Stimulated activated naive CD8-positive, alpha-beta T cell treated with anti-CD3 and anti-CD28 coated beads, Interleukin-15, amount 100 ng/mL, for 72 hours (primary cell): ENCODE data around the gene GFOD1.

Source experiments
- ATAC-seq: fragments of 150-1000 bp; cut with Tn5 transposase; 2 replicates; pipeline ENCODE4 v1.10.0; 2021; ENCODE audit warnings: mild to moderate bottlenecking, moderate library complexity
- DNase-seq, 2 donors: peaks; one replicate each; pipeline ENCODE4 v3.0.0; 2021 to 2022
- H3K27ac Mint-ChIP-seq, 2 donors: one replicate each; pipeline ENCODE4 v1.8.0; 2022; ENCODE audit warnings: mild to moderate bottlenecking in 2 of 2, mixed read lengths in 2 of 2, moderate library complexity in 2 of 2
- H3K27me3 Mint-ChIP-seq: one replicate; pipeline ENCODE4 v1.8.0; 2022; ENCODE audit warnings: mixed read lengths
- H3K4me1 Mint-ChIP-seq: one replicate; pipeline ENCODE4 v1.8.0; 2022; ENCODE audit warnings: mild to moderate bottlenecking, mixed read lengths
- H3K4me3 Mint-ChIP-seq, 2 donors: one replicate each; pipeline ENCODE4 v1.8.0; 2022; ENCODE audit warnings: mild to moderate bottlenecking in 2 of 2, mixed read lengths in 2 of 2, moderate library complexity in 1 of 2
- H3K9me3 Mint-ChIP-seq, 2 donors: one replicate each; pipeline ENCODE4 v1.8.0; 2022; ENCODE audit warnings: mixed read lengths in 2 of 2

GFOD1 gene

DNA sequence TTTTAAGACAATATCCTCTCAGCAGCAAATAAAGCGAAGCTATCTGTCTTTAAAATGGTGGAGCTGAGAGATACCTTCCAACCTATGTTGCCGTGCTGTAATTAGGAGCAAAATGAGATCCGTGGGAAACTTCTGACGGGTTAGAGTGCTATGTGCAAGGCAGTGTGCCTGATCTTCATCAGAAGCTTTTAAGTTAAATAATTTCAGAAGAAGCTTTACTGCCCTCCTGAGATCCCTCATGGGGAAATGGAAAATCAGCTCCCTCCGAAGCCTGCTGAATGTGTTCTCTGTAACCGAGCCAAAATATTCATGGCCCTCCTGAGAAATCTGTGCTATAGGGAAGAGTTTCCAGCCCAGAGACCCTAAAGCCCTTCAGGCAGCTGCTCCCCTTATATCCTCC is 115.3 kb downstream of the GFOD1 start:
- Mint-ChIP-seq H3K4me3 (no peak overlapping the region), H3K4me1 (peaks cover 35% of the 10 kb centered on the region), H3K27ac (no peak overlapping the region), H3K27me3 (peaks cover 8% of the 10 kb centered on the region), H3K9me3 (peaks cover 0 to 6% of the 10 kb centered on the region in 2 donors)
- DNase-seq (no peak), ATAC-seq (no peak)

DNA sequence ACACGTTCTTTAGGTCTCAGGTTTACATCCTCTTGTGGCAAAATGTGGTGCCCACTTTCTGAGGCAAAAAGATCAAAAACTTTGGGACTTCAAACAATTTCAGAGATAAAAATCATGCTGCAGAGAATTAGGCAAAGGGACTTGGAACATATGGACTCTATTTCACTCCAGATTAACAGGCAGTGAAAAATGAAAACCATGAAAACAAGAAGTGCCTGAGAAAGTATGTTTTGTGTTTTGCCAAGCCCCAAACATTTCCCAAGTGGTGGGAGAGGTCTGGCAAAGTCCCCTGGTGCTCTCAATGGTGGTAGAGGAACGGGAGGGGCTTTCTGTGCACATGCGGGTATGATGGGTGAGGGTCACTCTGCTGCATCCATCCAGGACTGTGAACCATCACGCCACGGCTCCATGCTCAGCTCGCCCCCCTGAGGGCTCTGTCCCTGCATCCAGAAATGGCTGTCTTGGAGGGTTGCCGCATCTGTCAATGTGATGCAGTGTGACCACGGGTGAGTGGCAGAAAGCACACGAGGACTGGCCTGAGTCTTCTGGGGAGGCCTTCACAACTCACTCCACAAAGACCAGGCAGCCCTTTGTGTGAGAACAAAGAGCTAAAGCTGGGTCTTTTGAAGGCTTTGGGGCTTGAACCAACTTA is 115.9 kb downstream of the GFOD1 start:
- H3K4me3 Mint-ChIP-seq, result no peak overlapping the region
- H3K27ac Mint-ChIP-seq, result no peak overlapping the region
- peaks cover 8% of the 10 kb centered on the region for H3K27me3 Mint-ChIP-seq
- H3K9me3 Mint-ChIP-seq, result peaks cover 0 to 6% of the 10 kb centered on the region in 2 donors
- no peak for ATAC-seq
- peaks cover 35% of the 10 kb centered on the region for H3K4me1 Mint-ChIP-seq
- no peak for DNase-seq

- H3K9me3 Mint-ChIP-seq, result no peaks in the 10 kb centered on the region
- no peak for ATAC-seq
- DNase-seq, result no peak
- H3K27ac Mint-ChIP-seq, result no peak overlapping the region
- H3K4me1 Mint-ChIP-seq, result peaks cover 26% of the 10 kb centered on the region
- H3K4me3 Mint-ChIP-seq, result no peak overlapping the region
- H3K27me3 Mint-ChIP-seq, result peaks cover 8% of the 10 kb centered on the region
These were observed 116.8 kb downstream of the GFOD1 start for GRCh38 chr6:13370623-13371022.

DNA sequence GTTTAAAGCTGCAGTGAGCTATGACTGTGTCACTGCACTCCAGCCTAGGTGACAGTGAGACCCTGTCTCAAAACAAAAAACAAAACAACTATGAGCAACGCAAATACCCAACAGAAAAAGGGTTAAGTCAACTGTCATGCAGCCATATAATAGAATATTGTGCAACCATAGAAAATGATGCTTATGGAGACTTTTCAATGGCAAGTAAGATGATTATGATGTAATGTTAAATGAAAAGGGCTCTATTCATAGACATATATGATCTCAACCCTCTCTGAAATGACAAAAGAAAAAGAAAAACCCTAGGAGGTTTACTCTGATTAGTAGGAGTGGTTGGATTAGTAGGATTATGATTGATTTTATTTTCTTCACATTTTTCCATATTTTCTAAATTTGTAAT is 117.8 kb downstream of the GFOD1 start:
- DNase-seq, result no peak
- ATAC-seq, result no peak
- H3K9me3 Mint-ChIP-seq, result no peaks in the 10 kb centered on the region

GRCh38 chr6:13368731-13369115 is 118.7 kb downstream of the GFOD1 start:
- no peak overlapping the region for H3K4me3 Mint-ChIP-seq
- peaks cover 8% of the 10 kb centered on the region for H3K27me3 Mint-ChIP-seq
- H3K27ac Mint-ChIP-seq, result no peak overlapping the region
- ATAC-seq (no peak), DNase-seq (no peak)
- H3K9me3 Mint-ChIP-seq, result no peaks in the 10 kb centered on the region
- peaks cover 9% of the 10 kb centered on the region for H3K4me1 Mint-ChIP-seq

More for the DNA sequence above, 117.8 kb downstream of the GFOD1 start:
- no peak overlapping the region for H3K27ac Mint-ChIP-seq
- peaks cover 8% of the 10 kb centered on the region for H3K27me3 Mint-ChIP-seq
- H3K4me3 Mint-ChIP-seq, result no peak overlapping the region
- peaks cover 17% of the 10 kb centered on the region for H3K4me1 Mint-ChIP-seq

GRCh38 chr6:13368079-13368730 is 119.2 kb downstream of the GFOD1 start:
- peaks cover 8% of the 10 kb centered on the region for H3K27me3 Mint-ChIP-seq
- no peak for DNase-seq
- no peak for ATAC-seq
- no peaks in the 10 kb centered on the region for H3K9me3 Mint-ChIP-seq
- no peak overlapping the region for H3K27ac Mint-ChIP-seq
- H3K4me1 Mint-ChIP-seq, result peaks cover 4% of the 10 kb centered on the region
- no peak overlapping the region for H3K4me3 Mint-ChIP-seq

DNA sequence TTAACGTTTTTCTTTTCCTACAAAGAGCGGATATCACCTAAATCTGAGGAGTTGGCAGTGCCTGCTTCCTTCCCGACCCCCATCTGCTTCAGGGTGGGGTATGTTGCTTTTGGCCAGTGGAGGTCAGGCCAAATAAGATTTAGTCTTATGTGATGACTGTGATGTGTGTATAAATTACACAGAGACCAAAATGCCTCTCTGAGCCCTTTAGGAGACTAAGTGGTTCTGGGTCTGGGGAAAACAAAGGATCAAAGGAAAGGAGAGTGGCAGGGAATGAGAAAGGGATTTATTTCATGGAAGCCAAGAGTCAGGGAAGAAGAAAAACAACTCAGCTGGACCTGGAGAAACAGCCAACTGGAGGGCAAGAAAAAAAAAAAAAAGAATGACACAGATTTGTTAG is 120.0 kb downstream of the GFOD1 start:
- ATAC-seq (no peak), DNase-seq (no peak)
- no peak overlapping the region for H3K4me3 Mint-ChIP-seq
- H3K9me3 Mint-ChIP-seq, result no peaks in the 10 kb centered on the region
- no peak overlapping the region for H3K27ac Mint-ChIP-seq
- H3K4me1 Mint-ChIP-seq, result no peaks in the 10 kb centered on the region
- H3K27me3 Mint-ChIP-seq, result peaks cover under 1% of the 10 kb centered on the region

DNA sequence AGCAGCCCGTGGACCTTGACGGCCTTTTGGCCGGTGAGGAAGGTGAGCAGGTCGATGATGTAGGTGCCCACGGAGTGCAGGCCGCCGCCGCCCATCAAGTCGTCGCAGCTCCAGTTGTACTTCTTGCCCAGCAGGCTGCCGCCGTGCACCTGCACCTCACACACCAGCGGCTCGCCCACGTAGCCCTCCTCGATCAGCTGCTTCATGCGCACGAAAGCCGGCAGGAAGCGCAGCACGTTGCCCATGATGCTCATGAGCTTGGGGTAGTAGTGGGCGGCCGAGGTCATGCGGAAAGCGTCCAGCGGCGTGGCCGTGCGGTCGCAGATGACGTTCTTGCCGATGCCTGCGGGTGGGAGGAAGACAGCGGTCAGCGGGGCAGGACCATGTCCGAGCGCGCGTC is 122.1 kb downstream of the GFOD1 start:
- peaks cover 5% of the 10 kb centered on the region for H3K4me1 Mint-ChIP-seq
- H3K4me3 Mint-ChIP-seq, result no peak overlapping the region
- DNase-seq (no peak), ATAC-seq (no peak)
- peak overlapping the region in 1 of 2 donors; percentile 30 for H3K27ac Mint-ChIP-seq
- no peaks in the 10 kb centered on the region for H3K27me3 Mint-ChIP-seq
- no peaks in the 10 kb centered on the region for H3K9me3 Mint-ChIP-seq

DNA sequence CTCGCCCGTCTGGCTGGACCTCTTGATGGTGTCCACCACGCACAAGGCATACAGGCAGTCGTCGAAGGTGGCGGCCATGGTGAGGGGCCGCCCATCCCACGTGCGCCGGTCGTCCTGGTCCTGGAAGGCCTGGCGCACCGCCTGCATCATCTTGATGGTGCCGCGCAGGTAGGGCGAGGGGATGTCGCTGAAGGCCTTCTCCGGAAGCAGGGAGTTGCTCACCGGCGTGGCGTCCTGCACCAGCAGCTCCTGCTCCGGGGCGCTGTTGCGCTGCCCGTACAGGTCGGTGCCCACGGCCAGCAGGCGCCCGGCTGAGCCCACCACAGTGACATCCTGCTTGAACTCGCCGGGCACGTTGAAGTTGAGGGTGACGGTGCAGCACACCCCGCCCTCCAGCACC is 122.6 kb downstream of the GFOD1 start:
- no peak overlapping the region for H3K4me3 Mint-ChIP-seq
- H3K9me3 Mint-ChIP-seq, result no peaks in the 10 kb centered on the region
- ATAC-seq (peak; percentile 40), DNase-seq (no peak)
- H3K27me3 Mint-ChIP-seq, result no peaks in the 10 kb centered on the region
- no peak overlapping the region for H3K27ac Mint-ChIP-seq
- H3K4me1 Mint-ChIP-seq, result peaks cover 5% of the 10 kb centered on the region

DNA sequence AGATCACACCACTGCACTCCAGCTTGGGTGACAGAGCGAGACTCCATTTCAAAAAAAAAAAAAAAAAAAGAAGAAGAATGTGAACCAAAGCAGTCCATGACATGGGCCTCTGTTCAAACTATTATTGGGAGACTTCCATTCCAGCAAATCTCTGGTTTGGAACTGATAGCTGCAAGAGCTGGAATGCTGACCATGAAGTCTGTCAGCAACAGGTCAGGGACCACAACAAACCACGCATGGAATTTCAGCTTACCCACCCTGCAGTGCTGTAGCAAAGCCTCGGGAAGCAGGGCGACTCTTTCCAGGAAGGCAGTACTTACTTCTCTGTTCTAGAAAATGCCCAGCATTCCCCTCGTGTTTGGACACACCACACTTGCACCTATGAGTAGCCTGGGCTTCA is 125.0 kb downstream of the GFOD1 start:
- no peaks in the 10 kb centered on the region for H3K9me3 Mint-ChIP-seq
- ATAC-seq (no peak), DNase-seq (no peak)
- no peaks in the 10 kb centered on the region for H3K27me3 Mint-ChIP-seq
- no peak overlapping the region for H3K4me3 Mint-ChIP-seq
- no peak overlapping the region for H3K27ac Mint-ChIP-seq
- H3K4me1 Mint-ChIP-seq, result peaks cover 11% of the 10 kb centered on the region

DNA sequence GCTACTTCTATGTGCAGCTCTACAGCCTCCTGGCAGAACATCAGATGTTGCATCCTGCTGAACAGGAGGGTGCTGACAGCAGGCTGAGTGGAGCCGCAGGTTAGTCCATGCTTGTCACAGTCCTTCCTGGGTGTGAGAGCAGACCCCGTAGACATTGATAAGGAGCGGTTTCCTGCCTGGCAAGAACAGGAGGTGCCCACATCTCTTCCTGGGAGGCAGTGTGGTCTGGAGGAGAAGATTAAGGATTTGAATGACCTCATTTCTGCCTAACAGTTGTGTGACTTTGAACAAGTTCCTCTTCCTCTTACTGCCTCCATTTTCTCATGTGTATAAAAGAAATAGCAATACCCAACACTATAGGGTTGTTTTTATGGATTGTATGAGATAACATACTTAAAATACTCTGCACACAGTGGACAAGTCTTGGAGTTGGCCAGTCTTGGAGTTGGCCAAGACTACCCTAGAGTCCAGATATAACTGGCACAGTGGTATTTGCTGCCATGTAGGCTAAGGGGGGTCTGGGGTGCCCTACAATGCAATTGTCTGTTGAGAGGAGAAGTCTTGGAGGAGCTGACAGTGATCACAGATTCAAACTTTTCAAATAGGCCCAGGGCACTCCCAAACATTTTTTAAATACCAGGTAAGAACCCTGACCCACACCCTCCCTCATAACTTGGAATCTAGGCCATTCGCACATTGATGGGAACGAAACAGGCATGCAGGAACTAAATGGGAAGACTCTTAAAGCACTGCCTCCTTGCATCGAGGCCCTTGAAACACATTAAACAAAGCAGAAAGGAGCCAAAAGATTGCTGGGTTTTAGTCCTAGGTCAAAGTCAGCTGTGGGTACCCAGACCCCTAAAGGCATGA is 126.5 kb downstream of the GFOD1 start:
- ATAC-seq (no peak), DNase-seq (no peak)
- peaks cover 26% of the 10 kb centered on the region for H3K4me1 Mint-ChIP-seq
- H3K27me3 Mint-ChIP-seq, result no peaks in the 10 kb centered on the region
- H3K4me3 Mint-ChIP-seq, result no peak overlapping the region
- H3K9me3 Mint-ChIP-seq, result no peaks in the 10 kb centered on the region
- H3K27ac Mint-ChIP-seq, result peak overlapping the region in 1 of 2 donors; percentile 29

GRCh38 chr6:13359287-13359686 is 128.1 kb downstream of the GFOD1 start:
- H3K4me3 Mint-ChIP-seq, result no peak overlapping the region
- H3K9me3 Mint-ChIP-seq, result no peaks in the 10 kb centered on the region
- peaks cover 42% of the 10 kb centered on the region for H3K4me1 Mint-ChIP-seq
- DNase-seq (no peak), ATAC-seq (no peak)
- H3K27me3 Mint-ChIP-seq, result no peaks in the 10 kb centered on the region
- no peak overlapping the region for H3K27ac Mint-ChIP-seq

DNA sequence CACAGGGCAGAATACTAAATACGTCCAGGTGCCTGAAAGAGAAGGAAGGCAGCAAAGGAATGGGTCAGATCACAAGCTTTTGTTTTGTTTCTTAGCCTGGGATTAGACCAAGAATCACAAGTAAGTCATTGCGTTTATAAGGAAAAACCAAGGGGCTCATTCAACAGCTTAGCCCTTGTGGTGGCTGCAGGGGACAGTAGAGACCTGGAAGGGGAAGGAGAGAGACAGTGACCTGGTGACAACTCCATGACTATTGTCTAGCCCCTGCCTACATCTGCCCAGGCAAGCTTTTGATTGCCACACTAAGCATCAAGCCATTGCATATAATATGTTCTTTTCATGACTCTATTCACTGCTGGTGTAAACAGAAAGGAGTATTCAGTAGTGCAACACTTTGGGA is 128.9 kb downstream of the GFOD1 start:
- H3K27ac Mint-ChIP-seq, result no peak overlapping the region
- H3K9me3 Mint-ChIP-seq, result no peaks in the 10 kb centered on the region
- peaks cover 50% of the 10 kb centered on the region for H3K4me1 Mint-ChIP-seq
- H3K27me3 Mint-ChIP-seq, result no peaks in the 10 kb centered on the region
- no peak for ATAC-seq
- no peak for DNase-seq
- no peak overlapping the region for H3K4me3 Mint-ChIP-seq

DNA sequence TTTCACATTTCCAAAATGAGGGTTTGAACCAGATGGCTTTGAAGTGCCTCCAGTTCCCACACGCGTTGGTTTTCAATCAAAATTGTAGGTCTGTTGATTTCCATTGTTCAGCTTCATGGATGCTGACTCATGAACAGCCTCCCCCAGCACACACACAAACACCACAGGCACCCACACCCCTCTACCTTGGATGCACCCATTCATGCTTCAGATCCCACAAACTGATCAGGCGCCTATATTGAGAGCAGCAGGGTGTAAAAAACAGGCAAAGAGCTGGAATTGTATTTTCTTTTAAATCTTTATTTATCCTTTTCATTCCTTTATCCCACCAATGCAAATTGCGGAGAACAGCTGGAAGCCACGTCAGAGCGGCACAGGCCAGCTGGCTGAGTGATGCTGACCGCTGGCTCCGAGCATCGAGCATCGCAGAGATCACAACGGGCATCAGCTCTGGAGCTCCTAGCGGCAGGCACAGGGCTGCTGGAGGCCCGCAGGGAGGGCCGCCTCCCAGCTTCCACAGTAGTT is 129.8 kb downstream of the GFOD1 start:
- Mint-ChIP-seq H3K27me3 (no peaks in the 10 kb centered on the region), H3K4me1 (peaks cover 54% of the 10 kb centered on the region), H3K27ac (peak overlapping the region in 1 of 2 donors; percentile 79), H3K9me3 (no peaks in the 10 kb centered on the region), H3K4me3 (no peak overlapping the region)
- ATAC-seq (no peak), DNase-seq (no peak)

DNA sequence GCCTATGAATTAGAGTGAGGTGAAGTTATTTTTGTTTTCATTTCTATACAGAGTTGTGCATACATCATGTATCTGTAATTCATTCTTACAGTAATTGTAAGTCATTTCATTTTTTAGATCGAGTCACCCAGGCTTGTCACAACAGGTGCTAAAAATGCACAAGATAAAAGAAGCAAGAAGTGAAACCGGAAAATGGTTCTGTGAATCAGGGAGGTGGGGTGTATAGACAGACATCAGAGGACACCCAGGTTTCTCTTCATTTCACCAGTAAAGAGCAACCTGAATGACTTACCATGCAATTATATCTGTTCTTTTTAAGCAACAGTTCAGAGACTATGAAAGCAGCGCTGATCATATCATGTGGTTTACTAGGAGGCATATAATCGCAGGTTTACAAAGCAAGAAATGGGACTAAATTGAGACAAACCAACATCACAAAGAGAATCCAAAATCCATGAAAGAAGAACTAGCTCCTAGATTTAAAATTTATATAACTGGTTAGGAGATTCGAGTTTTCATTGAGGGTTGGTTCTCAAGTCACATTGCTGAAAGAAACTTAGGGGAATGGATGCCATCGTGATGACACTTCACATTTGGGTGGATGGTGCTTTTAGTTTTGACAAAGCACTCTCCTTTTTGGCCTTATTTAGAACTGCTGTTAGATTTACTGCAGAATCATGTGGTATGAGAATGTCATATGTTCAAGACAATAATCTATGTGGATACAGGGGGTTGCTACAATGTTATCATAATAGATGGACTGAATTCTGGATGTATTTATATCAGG is 131.2 kb downstream of the GFOD1 start:
- peak; percentile 95 for ATAC-seq
- Mint-ChIP-seq H3K27ac (peak overlapping the region; percentile 89 to 96), H3K9me3 (no peaks in the 10 kb centered on the region), H3K4me3 (peak overlapping the region; percentile 71 to 87), H3K4me1 (peaks cover 54% of the 10 kb centered on the region), H3K27me3 (no peaks in the 10 kb centered on the region)
- DNase-seq, result peak; percentile 29 to 50
